Measurements from ENCODE around the gene ETS1.

The ETS1 gene

DNA sequence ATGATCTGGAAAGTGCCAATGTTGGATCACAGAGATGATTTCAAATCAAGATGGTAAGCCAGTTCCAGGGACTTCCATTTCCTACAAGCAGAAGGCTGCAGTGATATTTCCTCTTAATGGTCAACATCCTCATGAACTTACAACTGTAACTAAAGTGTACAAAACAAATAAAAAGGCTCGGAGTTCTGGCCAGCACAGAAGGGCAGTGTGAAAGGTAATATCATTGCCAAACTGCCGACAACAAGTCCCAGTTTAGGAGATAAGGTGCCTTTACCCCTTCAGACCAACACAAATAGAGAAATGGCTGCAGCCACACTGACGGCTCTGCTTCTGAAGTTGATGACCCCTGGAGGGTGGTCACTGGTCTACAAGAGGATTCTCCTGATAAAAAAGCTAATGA lies 91.1 kb downstream of the ETS1 start:
- H3K4me1 Mint-ChIP-seq, result peaks cover 97% of the 10 kb centered on the region
- peak overlapping the region; percentile 96 for H3K27ac Mint-ChIP-seq
- peaks cover 100% of the 10 kb centered on the region for H3K36me3 Mint-ChIP-seq
- ATAC-seq (no peak), DNase-seq (ENCODE audit: low spot score in 2 of 2) (no peak)
- H3K4me3 Mint-ChIP-seq, result peak overlapping the region; percentile 84
- no peaks in the 10 kb centered on the region for H3K9me3 Mint-ChIP-seq

DNA sequence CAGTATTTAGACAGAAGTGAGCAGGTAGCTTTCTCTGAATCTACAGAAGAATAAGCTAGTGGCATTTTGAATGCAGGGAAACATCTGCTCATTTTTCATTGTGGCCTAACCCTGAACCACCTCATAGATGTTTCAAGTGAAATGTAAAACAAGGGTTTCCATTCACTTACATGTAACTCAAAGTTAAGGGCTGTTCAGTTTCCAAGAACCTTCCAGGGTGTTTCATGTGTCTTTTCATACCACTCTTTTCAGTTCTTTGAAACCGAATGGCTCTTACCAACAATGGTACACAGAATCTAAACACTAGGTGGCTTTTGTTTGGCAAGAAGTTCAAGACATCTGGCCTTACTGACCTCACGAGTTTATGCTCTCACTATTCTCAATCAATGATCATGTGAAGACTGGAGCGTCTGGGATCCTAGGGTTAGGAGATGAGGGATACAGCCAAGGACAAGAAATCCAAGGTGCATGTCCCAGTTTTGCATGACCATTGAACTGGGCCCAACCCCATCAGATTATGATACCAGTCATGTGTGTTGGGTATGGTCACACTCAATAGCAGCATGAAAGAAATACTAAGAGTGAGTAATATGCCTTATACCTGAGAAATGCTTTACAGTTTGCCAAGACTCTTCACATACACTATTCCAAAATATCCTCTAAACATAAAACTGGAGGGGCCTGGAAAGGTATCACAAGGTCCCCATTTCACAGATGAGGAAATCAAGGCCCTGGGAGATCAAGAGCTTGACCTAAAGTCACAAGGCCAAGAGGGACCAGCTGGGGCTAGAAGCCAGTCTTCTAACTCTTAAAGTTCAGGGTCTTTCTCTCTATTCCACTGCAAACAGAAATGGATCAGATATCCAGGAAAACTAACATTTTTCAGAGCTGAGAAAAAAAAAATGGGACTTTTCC lies 92.7 kb downstream of the ETS1 start:
- peak; percentile 79 for ATAC-seq

GRCh38 chr11:128493570-128493965 lies 93.8 kb downstream of the ETS1 start:
- DNase-seq (ENCODE audit: low spot score in 2 of 2) (no peak), ATAC-seq (no peak)
- Mint-ChIP-seq H3K4me3 (peak overlapping the region; percentile 84), H3K9me3 (no peaks in the 10 kb centered on the region), H3K36me3 (peaks cover 100% of the 10 kb centered on the region), H3K4me1 (peaks cover 97% of the 10 kb centered on the region), H3K27ac (peak overlapping the region; percentile 96)

More for the DNA sequence above, 92.7 kb downstream of the ETS1 start:
- no peaks in the 10 kb centered on the region for H3K9me3 Mint-ChIP-seq
- peak in 1 of 2 donors; percentile 71 for DNase-seq (ENCODE audit: low spot score in 2 of 2)
- H3K27ac Mint-ChIP-seq, result peak overlapping the region; percentile 96
- H3K36me3 Mint-ChIP-seq, result peaks cover 100% of the 10 kb centered on the region
- peak overlapping the region; percentile 84 for H3K4me3 Mint-ChIP-seq
- H3K4me1 Mint-ChIP-seq, result peaks cover 97% of the 10 kb centered on the region

GRCh38 chr11:128492903-128493569 lies 94.3 kb downstream of the ETS1 start:
- H3K36me3 Mint-ChIP-seq, result peaks cover 100% of the 10 kb centered on the region
- DNase-seq (ENCODE audit: low spot score in 2 of 2) (no peak), ATAC-seq (no peak)
- H3K4me1 Mint-ChIP-seq, result peaks cover 100% of the 10 kb centered on the region
- H3K4me3 Mint-ChIP-seq, result peak overlapping the region; percentile 84
- no peaks in the 10 kb centered on the region for H3K9me3 Mint-ChIP-seq
- H3K27ac Mint-ChIP-seq, result peak overlapping the region; percentile 96

DNA sequence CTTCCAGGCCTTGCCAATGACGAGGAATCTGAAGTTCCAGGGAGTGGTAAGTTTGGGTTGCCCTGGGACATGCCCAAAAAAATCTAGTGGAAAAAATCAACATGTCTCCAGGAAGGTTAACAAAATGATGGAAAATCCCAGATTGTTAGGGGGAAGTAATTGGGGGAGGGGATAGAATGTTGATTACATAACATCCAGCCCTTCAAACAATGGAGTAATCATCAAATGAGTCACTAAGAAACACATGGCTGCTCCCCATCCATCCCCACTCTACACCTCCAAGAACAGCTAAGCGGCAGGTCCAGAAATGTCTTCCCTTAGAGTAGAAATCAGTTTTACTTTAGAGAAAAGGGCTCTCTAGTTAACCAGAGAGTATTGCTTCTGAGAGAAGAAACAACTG lies 94.9 kb downstream of the ETS1 start:
- Mint-ChIP-seq H3K9me3 (no peaks in the 10 kb centered on the region), H3K27ac (peak overlapping the region; percentile 96), H3K4me3 (peak overlapping the region; percentile 84), H3K36me3 (peaks cover 100% of the 10 kb centered on the region), H3K4me1 (peaks cover 98% of the 10 kb centered on the region)
- ATAC-seq (no peak), DNase-seq (ENCODE audit: low spot score in 2 of 2) (no peak)

- H3K4me3 Mint-ChIP-seq, result peak overlapping the region; percentile 84
- peaks cover 97% of the 10 kb centered on the region for H3K4me1 Mint-ChIP-seq
- H3K36me3 Mint-ChIP-seq, result peaks cover 100% of the 10 kb centered on the region
- H3K27ac Mint-ChIP-seq, result peak overlapping the region; percentile 96
- no peak for DNase-seq (ENCODE audit: low spot score in 2 of 2)
- peak; percentile 46 for ATAC-seq
- no peaks in the 10 kb centered on the region for H3K9me3 Mint-ChIP-seq
Observed at GRCh38 chr11:128491195-128491936, 96.0 kb downstream of the ETS1 start.

- no peaks in the 10 kb centered on the region for H3K9me3 Mint-ChIP-seq
- peaks cover 100% of the 10 kb centered on the region for H3K36me3 Mint-ChIP-seq
- peak overlapping the region; percentile 96 for H3K27ac Mint-ChIP-seq
- peak overlapping the region; percentile 84 for H3K4me3 Mint-ChIP-seq
- no peak for DNase-seq (ENCODE audit: low spot score in 2 of 2)
- H3K4me1 Mint-ChIP-seq, result peaks cover 97% of the 10 kb centered on the region
- ATAC-seq, result no peak
Observed at GRCh38 chr11:128490092-128490491, 97.3 kb downstream of the ETS1 start.

- Mint-ChIP-seq H3K9me3 (no peaks in the 10 kb centered on the region), H3K4me1 (peaks cover 97% of the 10 kb centered on the region), H3K27ac (peak overlapping the region; percentile 96), H3K36me3 (peaks cover 100% of the 10 kb centered on the region), H3K4me3 (peak overlapping the region; percentile 84)
- ATAC-seq, result peak; percentile 62
- DNase-seq (ENCODE audit: low spot score in 2 of 2), result no peak
Observed at GRCh38 chr11:128488471-128488870, 98.9 kb downstream of the ETS1 start.

DNA sequence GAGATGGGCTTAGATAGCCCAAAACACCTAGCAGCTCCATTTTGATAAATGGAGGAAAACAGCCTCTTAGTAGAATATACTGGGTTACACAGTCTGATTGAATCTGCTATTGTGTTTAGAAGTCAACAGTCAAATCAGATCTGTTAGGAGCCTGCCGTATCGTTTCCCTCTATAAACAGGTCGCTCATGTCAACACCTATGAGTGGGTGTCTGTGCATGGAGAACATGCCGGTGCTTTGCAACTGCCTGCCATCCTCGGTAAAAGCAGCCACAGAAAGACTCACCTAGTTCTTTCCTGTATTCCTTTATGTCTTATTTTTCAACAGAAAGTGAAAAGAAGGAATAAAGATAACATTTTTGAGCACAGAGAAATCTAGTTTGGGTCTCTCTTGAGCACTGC lies 99.4 kb downstream of the ETS1 start:
- H3K4me1 Mint-ChIP-seq, result peaks cover 97% of the 10 kb centered on the region
- H3K27ac Mint-ChIP-seq, result peak overlapping the region; percentile 96
- DNase-seq (ENCODE audit: low spot score in 2 of 2) (no peak), ATAC-seq (no peak)
- peak overlapping the region; percentile 84 for H3K4me3 Mint-ChIP-seq
- H3K36me3 Mint-ChIP-seq, result peaks cover 100% of the 10 kb centered on the region
- no peaks in the 10 kb centered on the region for H3K9me3 Mint-ChIP-seq

DNA sequence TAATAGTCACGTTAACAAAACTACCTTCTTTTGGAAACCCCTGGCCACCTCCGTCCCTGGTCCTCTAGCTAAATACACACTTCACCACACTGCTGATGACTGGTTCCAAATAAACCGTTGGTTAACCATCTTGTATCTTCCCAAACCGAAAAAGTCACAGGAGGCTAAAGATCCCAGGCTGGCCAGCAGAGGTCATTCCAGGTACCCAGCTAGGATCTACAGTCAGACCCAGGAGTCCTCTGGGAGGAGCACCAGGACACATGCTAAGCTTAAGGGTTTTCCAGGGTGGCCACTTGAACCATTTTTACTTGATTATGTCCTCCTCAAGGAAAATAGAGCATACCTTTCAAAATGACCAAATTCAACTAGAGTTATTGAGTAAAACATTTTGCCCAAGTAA lies 103.2 kb downstream of the ETS1 start:
- ATAC-seq, result no peak
- Mint-ChIP-seq H3K36me3 (peaks cover 100% of the 10 kb centered on the region), H3K27ac (peak overlapping the region; percentile 96), H3K9me3 (no peaks in the 10 kb centered on the region), H3K4me3 (peak overlapping the region; percentile 71), H3K4me1 (peaks cover 92% of the 10 kb centered on the region)
- no peak for DNase-seq (ENCODE audit: low spot score in 2 of 2)

DNA sequence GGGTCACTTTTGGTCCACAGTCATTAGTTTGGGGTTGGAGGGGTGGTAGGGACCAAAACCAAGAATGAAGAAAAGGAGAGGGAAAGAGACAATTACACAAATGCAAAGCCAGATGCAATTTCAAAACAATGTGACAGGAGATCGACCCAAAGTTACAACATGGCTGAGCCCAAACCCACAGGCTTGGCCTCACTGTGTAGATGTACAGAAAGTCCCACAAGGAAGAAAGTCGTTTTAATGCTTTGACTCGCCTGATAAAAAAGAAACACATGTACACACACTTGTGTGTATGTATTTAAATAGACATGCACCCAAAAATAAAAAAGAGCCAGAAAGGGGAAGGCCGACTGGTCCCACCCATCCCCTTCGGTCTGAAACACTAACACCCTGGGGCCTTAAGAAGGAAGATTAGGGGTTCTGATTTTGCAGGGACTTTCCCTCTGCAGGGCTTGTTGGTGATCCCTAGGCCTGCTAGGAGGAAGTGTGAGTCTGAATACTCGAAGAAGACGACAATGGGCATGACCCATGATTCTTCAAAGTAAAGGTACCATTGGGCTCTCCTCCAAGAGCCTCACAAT lies 104.1 kb downstream of the ETS1 start:
- Mint-ChIP-seq H3K9me3 (no peaks in the 10 kb centered on the region), H3K36me3 (peaks cover 100% of the 10 kb centered on the region), H3K27ac (peak overlapping the region; percentile 96), H3K4me3 (peak overlapping the region; percentile 71), H3K4me1 (peaks cover 92% of the 10 kb centered on the region)
- DNase-seq (ENCODE audit: low spot score in 2 of 2), result no peak
- ATAC-seq, result peak; percentile 31

- Mint-ChIP-seq H3K9me3 (no peaks in the 10 kb centered on the region), H3K4me3 (peak overlapping the region; percentile 71), H3K27ac (peak overlapping the region; percentile 96), H3K36me3 (peaks cover 100% of the 10 kb centered on the region), H3K4me1 (peaks cover 92% of the 10 kb centered on the region)
- ATAC-seq (peak; percentile 94), DNase-seq (ENCODE audit: low spot score in 2 of 2) (peak in 1 of 2 donors; percentile 81)
Observed at GRCh38 chr11:128482512-128483191, 104.7 kb downstream of the ETS1 start.

DNA sequence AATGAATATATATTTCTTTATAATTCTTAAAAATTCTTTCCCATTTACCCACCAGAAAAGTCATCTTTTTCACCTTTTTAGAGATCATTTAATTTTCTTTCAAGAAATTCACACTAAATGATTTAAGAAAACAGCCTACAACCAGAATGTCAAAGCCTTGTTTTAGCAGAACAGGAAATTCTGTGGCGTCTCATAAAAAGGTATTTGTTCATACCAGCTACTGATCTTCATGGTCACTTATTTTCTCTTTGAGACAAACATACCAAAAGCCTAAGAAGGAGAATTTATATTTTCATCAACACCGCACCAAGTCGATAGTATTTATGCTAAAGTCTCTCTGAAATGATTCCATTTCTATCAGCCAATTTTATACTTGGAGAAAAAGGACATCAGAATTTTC lies 105.3 kb downstream of the ETS1 start:
- peak overlapping the region; percentile 96 for H3K27ac Mint-ChIP-seq
- H3K4me1 Mint-ChIP-seq, result peaks cover 94% of the 10 kb centered on the region
- H3K9me3 Mint-ChIP-seq, result no peaks in the 10 kb centered on the region
- H3K36me3 Mint-ChIP-seq, result peaks cover 100% of the 10 kb centered on the region
- peak overlapping the region; percentile 71 for H3K4me3 Mint-ChIP-seq
- no peak for ATAC-seq
- DNase-seq (ENCODE audit: low spot score in 2 of 2), result no peak

GRCh38 chr11:128481135-128481534 lies 106.2 kb downstream of the ETS1 start:
- no peaks in the 10 kb centered on the region for H3K9me3 Mint-ChIP-seq
- peaks cover 100% of the 10 kb centered on the region for H3K36me3 Mint-ChIP-seq
- ATAC-seq (no peak), DNase-seq (ENCODE audit: low spot score in 2 of 2) (no peak)
- peak overlapping the region; percentile 96 for H3K27ac Mint-ChIP-seq
- H3K4me3 Mint-ChIP-seq, result peak overlapping the region; percentile 71
- H3K4me1 Mint-ChIP-seq, result peaks cover 94% of the 10 kb centered on the region

Measured in stimulated activated effector memory CD8-positive, alpha-beta T cell treated with anti-CD3 and anti-CD28 coated beads, Interleukin-12 subunit alpha, Interleukin-12 subunit beta, amount 100 ng/mL, for 72 hours (primary cell).